ENCODE measurements around the gene TMEM52.

- TF ChIP-seq CTCF (tag by site-specific recombination; IDR thresholded peaks at IDR 0.05) (no peak), ZNF324 (tag by site-specific recombination; IDR thresholded peaks at IDR 0.05) (no peak), ZSCAN30 (tag by site-specific recombination; IDR thresholded peaks at IDR 0.05) (no peak), ZEB2 (tag by site-specific recombination; IDR thresholded peaks at IDR 0.05) (no peak), ZBTB44 (tag by site-specific recombination; IDR thresholded peaks at IDR 0.05) (no peak), YY1 (tag by site-specific recombination; IDR thresholded peaks at IDR 0.05) (no peak), ZNF404 (tag by site-specific recombination; IDR thresholded peaks at IDR 0.05) (no peak), ZSCAN16 (tag by site-specific recombination; IDR thresholded peaks at IDR 0.05) (no peak), ZNF354C (tag by site-specific recombination; IDR thresholded peaks at IDR 0.05; ENCODE audit: borderline replicate concordance, low read depth) (no peak), KLF16 (tag by site-specific recombination; IDR thresholded peaks at IDR 0.05) (no peak), ZNF529 (tag by site-specific recombination; IDR thresholded peaks at IDR 0.05; ENCODE audit: insufficient replicate concordance) (no peak), PBX3 (CRISPR knock-in tag; IDR thresholded peaks at IDR 0.05) (no peak), ZBTB49 (tag by site-specific recombination; IDR thresholded peaks at IDR 0.05; ENCODE audit: low read depth) (no peak)
Observed at GRCh38 chr1:1965546-1965945, 46.5 kb upstream of the TMEM52 start.
